Esophagus muscularis mucosa (tissue), 4 donors: Measurements from ENCODE around the gene COG3. TPM values are rescaled to one million over a fixed set of nuclear protein-coding genes. Genes with fewer than 3 reads are reported as not detected.

ENCODE experiments used
- DNase-seq: peaks from one replicate; pipeline ENCODE4 v3.0.0-alpha.2; 2017; ENCODE audit errors: extremely low spot score
- H3K27ac ChIP-seq, 4 donors: fragments of 200-600 bp; sonication (generic); replicated peaks in 1 of 4; 1 replicate in 3 of 4; 2 replicates in 1 of 4; pipeline ENCODE4 v1.5.1; 2016 to 2019; ENCODE audit warnings: mild to moderate bottlenecking in 1 of 4
- H3K27me3 ChIP-seq, 4 donors: fragments of 200-600 bp; sonication (generic); one replicate each; pipeline versions ENCODE4 v1.5.1 to v1.6.0; 2016 to 2019
- H3K36me3 ChIP-seq, 4 donors: fragments of 200-600 bp; sonication (generic); one replicate each; pipeline ENCODE4 v1.5.1; 2016 to 2019
- H3K4me1 ChIP-seq, 4 donors: fragments of 200-600 bp; sonication (generic); one replicate each; pipeline ENCODE4 v1.5.1; 2016 to 2019
- H3K4me3 ChIP-seq, 4 donors: fragments of 200-600 bp; sonication (generic); 1 replicate in 2 of 4; 2 replicates in 2 of 4; pipeline ENCODE4 v1.5.1; 2016 to 2019; ENCODE audit warnings: mild to moderate bottlenecking in 4 of 4, moderate library complexity in 1 of 4
- H3K9me3 ChIP-seq, 4 donors: fragments of 200-600 bp; sonication (generic); 1 replicate in 3 of 4; 2 replicates in 1 of 4; pipeline ENCODE4 v1.5.1; 2016 to 2019
- EP300 ChIP-seq: sonication (generic); formaldehyde crosslinking; IDR thresholded peaks from one replicate; pipeline ENCODE4 v1.6.1; 2017; ENCODE audit warnings: antibody characterized with exemption
- POLR2A ChIP-seq: fragments of 450-650 bp; IDR thresholded peaks from one replicate; pipeline ENCODE4 v1.6.1; 2017; ENCODE audit warnings: antibody characterized with exemption, moderate library complexity, mild to moderate bottlenecking, low read depth
- POLR2AphosphoS5 ChIP-seq, 2 donors: sonication (generic); formaldehyde crosslinking; IDR thresholded peaks; one replicate each; pipeline ENCODE4 v1.6.1; 2017; ENCODE audit warnings: antibody characterized with exemption in 2 of 2
- WGBS: methylation state at CpG from one replicate; pipeline ENCODE4 v1.1.5; 2018; 5-methylcytosine and 5-hydroxymethylcytosine counted together
- intact Hi-C: fragments of 100-400 bp; cut with DNase I; formaldehyde crosslinking; loops from one replicate; pipeline ENCODE4 v1.15.1; 2023
- total RNA-seq, 4 donors: library from RNA; depleted of rRNA; stranded (reverse); fragments of >200 nt; gene quantifications; one replicate each; pipeline versions ENCODE4 v1.1.0 to v1.2.1, GENCODE V29; 2016
- TF ChIP-seq, protein P1 (sequence below), 3 experiments: fragments of 200-600 bp in 2 of 3; fragments of 450-650 bp in 1 of 3; sonication (generic) in 2 of 3; IDR thresholded peaks; one replicate each; pipeline ENCODE4 v1.5.1; 2017 to 2019; ENCODE audit warnings: antibody characterized with exemption in 3 of 3, mild to moderate bottlenecking in 2 of 3, moderate library complexity in 1 of 3

COG3 gene
- total RNA-seq, 4 donors from 2014 or later = 17.7 to 28.2 (median 21.3) TPM

DNA sequence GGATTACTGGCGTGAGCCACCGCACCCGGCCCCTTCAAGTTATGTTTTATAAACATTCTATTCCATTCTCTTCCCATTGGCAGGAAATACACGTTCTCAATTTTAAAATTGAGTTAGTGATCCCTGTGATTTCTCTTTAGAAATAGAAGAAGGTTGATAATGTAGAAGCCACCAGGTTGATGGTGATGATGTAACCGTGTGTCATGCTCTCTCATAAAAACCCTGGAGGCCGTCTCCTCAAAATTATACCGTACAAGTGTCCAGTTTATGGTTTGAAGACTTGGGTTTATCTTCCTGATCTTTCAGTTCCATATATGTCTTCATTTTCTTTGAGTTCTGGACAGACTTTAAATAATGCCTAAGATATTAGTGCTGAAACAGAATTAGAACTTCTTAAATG lies 32.2 kb downstream of the COG3 start:
- TF ChIP-seq, protein P1, sequence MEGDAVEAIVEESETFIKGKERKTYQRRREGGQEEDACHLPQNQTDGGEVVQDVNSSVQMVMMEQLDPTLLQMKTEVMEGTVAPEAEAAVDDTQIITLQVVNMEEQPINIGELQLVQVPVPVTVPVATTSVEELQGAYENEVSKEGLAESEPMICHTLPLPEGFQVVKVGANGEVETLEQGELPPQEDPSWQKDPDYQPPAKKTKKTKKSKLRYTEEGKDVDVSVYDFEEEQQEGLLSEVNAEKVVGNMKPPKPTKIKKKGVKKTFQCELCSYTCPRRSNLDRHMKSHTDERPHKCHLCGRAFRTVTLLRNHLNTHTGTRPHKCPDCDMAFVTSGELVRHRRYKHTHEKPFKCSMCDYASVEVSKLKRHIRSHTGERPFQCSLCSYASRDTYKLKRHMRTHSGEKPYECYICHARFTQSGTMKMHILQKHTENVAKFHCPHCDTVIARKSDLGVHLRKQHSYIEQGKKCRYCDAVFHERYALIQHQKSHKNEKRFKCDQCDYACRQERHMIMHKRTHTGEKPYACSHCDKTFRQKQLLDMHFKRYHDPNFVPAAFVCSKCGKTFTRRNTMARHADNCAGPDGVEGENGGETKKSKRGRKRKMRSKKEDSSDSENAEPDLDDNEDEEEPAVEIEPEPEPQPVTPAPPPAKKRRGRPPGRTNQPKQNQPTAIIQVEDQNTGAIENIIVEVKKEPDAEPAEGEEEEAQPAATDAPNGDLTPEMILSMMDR (IDR thresholded peaks at IDR 0.05) = no peak
- TF ChIP-seq POLR2AphosphoS5 (IDR thresholded peaks at IDR 0.05) = no peak
- no peak for TF ChIP-seq POLR2A
- no peak for TF ChIP-seq EP300
- no peaks in the 10 kb centered on the region for H3K9me3 ChIP-seq
- no peak overlapping the region for H3K4me3 ChIP-seq
- WGBS = 89% methylated on average over 7 of the region's 7 CpGs
- no peaks in the 10 kb centered on the region for H3K27me3 ChIP-seq
- peaks cover 26 to 86% (median 56%) of the 10 kb centered on the region in 4 donors for H3K36me3 ChIP-seq
- no peak overlapping the region for H3K27ac ChIP-seq
- DNase-seq = no peak
- H3K4me1 ChIP-seq = no peaks in the 10 kb centered on the region
- intact Hi-C loops = no loop called here

- no peak for DNase-seq
- Histone ChIP-seq H3K27ac (no peak overlapping the region), H3K27me3 (no peaks in the 10 kb centered on the region), H3K4me3 (no peak overlapping the region), H3K4me1 (no peaks in the 10 kb centered on the region), H3K36me3 (peaks cover 34 to 81% (median 61%) of the 10 kb centered on the region in 4 donors), H3K9me3 (no peaks in the 10 kb centered on the region)
- intact Hi-C loops = no loop called here
- no peak for TF ChIP-seq EP300
- 63% methylated on average over 4 of the region's 4 CpGs for WGBS
These were observed 35.9 kb downstream of the COG3 start for GRCh38 chr13:45500492-45501174.

DNA sequence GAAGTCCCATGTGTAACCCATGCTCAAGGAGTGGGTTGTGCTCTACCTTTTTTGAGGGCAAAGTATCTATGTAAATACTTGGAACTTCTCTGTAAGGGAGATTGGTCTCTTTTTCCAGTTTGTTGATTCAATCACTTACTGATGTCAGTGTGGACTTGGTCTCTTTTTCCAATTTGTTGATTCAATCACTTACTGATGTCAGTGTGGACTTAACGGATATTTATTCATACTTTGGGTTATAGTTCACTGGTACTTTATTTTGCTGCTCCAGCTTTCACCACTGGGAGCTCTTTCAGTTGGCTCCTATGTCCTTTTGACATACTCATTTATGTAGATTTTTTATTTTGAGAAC lies 36.4 kb downstream of the COG3 start:
- Histone ChIP-seq H3K36me3 (peaks cover 30 to 81% (median 59%) of the 10 kb centered on the region in 4 donors), H3K4me3 (no peak overlapping the region), H3K27me3 (no peaks in the 10 kb centered on the region), H3K27ac (no peak overlapping the region), H3K9me3 (no peaks in the 10 kb centered on the region), H3K4me1 (no peaks in the 10 kb centered on the region)
- no peak for TF ChIP-seq POLR2AphosphoS5 (IDR thresholded peaks at IDR 0.05)
- no peak for TF ChIP-seq POLR2A
- no peak for TF ChIP-seq EP300
- TF ChIP-seq, protein P1 (IDR thresholded peaks at IDR 0.05) = no peak
- 96% methylated on average over 1 of the region's 1 CpG for WGBS
- intact Hi-C loops = no loop called here
- no peak for DNase-seq

- intact Hi-C loops = no loop called here
- TF ChIP-seq EP300 (no peak), POLR2A (no peak), POLR2AphosphoS5 (IDR thresholded peaks at IDR 0.05) (no peak)
- TF ChIP-seq, protein P1 (IDR thresholded peaks at IDR 0.05) = no peak
- Histone ChIP-seq H3K27me3 (no peaks in the 10 kb centered on the region), H3K9me3 (no peaks in the 10 kb centered on the region), H3K27ac (no peak overlapping the region), H3K36me3 (peaks cover 15 to 75% (median 53%) of the 10 kb centered on the region in 4 donors), H3K4me1 (no peaks in the 10 kb centered on the region), H3K4me3 (no peak overlapping the region)
- DNase-seq = no peak
These were observed 38.9 kb downstream of the COG3 start for GRCh38 chr13:45503658-45504057.

GRCh38 chr13:45506811-45507210 lies 42.1 kb downstream of the COG3 start:
- no peak for DNase-seq
- Histone ChIP-seq H3K36me3 (peaks cover 37 to 84% (median 70%) of the 10 kb centered on the region in 4 donors), H3K9me3 (no peaks in the 10 kb centered on the region), H3K4me1 (peaks cover 0 to 5% (median 1%) of the 10 kb centered on the region in 4 donors), H3K27me3 (no peaks in the 10 kb centered on the region), H3K4me3 (no peak overlapping the region), H3K27ac (no peak overlapping the region)
- WGBS = 78% methylated on average over 6 of the region's 6 CpGs
- TF ChIP-seq POLR2AphosphoS5 (IDR thresholded peaks at IDR 0.05) (no peak), POLR2A (no peak), EP300 (no peak)
- TF ChIP-seq, protein P1 (IDR thresholded peaks at IDR 0.05) = no peak
- intact Hi-C loops = no loop called here
